K562 (cell line): ENCODE data around the gene BRME1. TPM values are rescaled to one million over a fixed set of nuclear protein-coding genes. Genes with fewer than 3 reads are reported as not detected.
A peak's percentile ranks its signal among the peaks of the same experiment; 100 is the strongest.

Experiments used
- ATAC-seq: fragments of 200-7000 bp; cut with Tn5 transposase; 3 replicates; pipeline ENCODE4 v1.9.1; 2020; ENCODE audit warnings: moderate library complexity
- Bru-seq: library from RNA; stranded (reverse); fragments of 400-500 nt; gene quantifications from one replicate; lab custom pipeline; 2021; lab: Mats Ljungman, UMichigan
- BruChase-seq, 2 experiments: library from RNA; stranded (reverse); fragments of 400-500 nt; gene quantifications; one replicate each; lab custom pipeline; 2021; lab: Mats Ljungman, UMichigan
- BruUV-seq: library from RNA; stranded (reverse); fragments of 400-500 nt; replicated peaks from 2 replicates; lab custom pipeline; 2021; lab: Mats Ljungman, UMichigan
- CTCF ChIA-PET: fragments of 300-600 bp; formaldehyde crosslinking; extraction: SDS; loops from one replicate; lab custom pipeline; 2021; ENCODE audit warnings: low intra/inter-chr PET ratio; lab: Yijun Ruan, JAX
- POLR2A ChIA-PET: fragments of 300-600, 350-650 bp; sonication (Branson Sonifier 250); formaldehyde crosslinking; extraction: SDS; loops from one replicate; lab custom pipeline; 2021; ENCODE audit warnings: antibody characterized with exemption, inconsistent platforms; lab: Yijun Ruan, JAX
- DNase-seq, 4 experiments: peaks; one replicate each; pipeline versions ENCODE4 v3.0.0 to v3.0.0-alpha.2; 2011 to 2018; ENCODE audit warnings: low spot score in 3 of 4, mixed read lengths in 3 of 4; ENCODE audit errors: extremely low read depth in 1 of 4
- FAIRE-seq: peaks from 2 replicates; lab custom pipeline; 2011; peaks lifted over from hg19 to GRCh38; lab: Jason Lieb, UNC
- H2AFZ ChIP-seq: 2 replicates; pipeline ENCODE4 v1.6.0; 2011; ENCODE audit warnings: low read depth, low read length, control low read depth, inconsistent platforms
- H3K27ac ChIP-seq: fragments of 200-600 bp; 3 replicates; pipeline ENCODE4 v1.8.0; 2011; ENCODE audit warnings: low read depth, mild to moderate bottlenecking, control low read depth, inconsistent platforms, low read length, moderate library complexity, mixed read lengths; ENCODE audit errors: extremely low read depth
- H3K27me3 ChIP-seq, 2 experiments: fragments of 300-600 bp in 1 of 2; 2 replicates in 1 of 2; 3 replicates in 1 of 2; pipeline versions ENCODE4 v1.6.0 to v1.8.0; 2011; ENCODE audit warnings: inconsistent platforms in 2 of 2, low read length in 2 of 2, mild to moderate bottlenecking in 1 of 2, mixed read lengths in 1 of 2, moderate library complexity in 1 of 2; ENCODE audit not compliant: control insufficient read depth in 2 of 2, insufficient read depth in 2 of 2
- H3K36me3 ChIP-seq: fragments of 300-600 bp; 3 replicates; pipeline ENCODE4 v1.8.0; 2011; ENCODE audit warnings: mild to moderate bottlenecking, low read length, inconsistent platforms; ENCODE audit not compliant: control insufficient read depth, insufficient read depth
- H3K4me1 ChIP-seq, 2 experiments: fragments of 200-600 bp in 1 of 2; replicated peaks in 1 of 2; 2 replicates in 1 of 2; 3 replicates in 1 of 2; pipeline versions ENCODE4 v1.5.1 to v1.8.0; 2011; ENCODE audit warnings: inconsistent platforms in 2 of 2, low read length in 2 of 2, mild to moderate bottlenecking in 1 of 2, mixed read lengths in 1 of 2, moderate library complexity in 1 of 2; ENCODE audit not compliant: control insufficient read depth in 2 of 2, insufficient read depth in 2 of 2
- H3K4me2 ChIP-seq: 2 replicates; pipeline ENCODE4 v1.6.1; 2011; ENCODE audit warnings: low read length, control low read depth, inconsistent platforms, mixed read lengths; ENCODE audit not compliant: insufficient read depth
- H3K4me3 ChIP-seq: fragments of 200-600 bp; sonication (generic), shearing (Covaris generic); 2 replicates; pipeline ENCODE4 v1.5.1; 2016; ENCODE audit warnings: control low read depth, inconsistent platforms
- H3K79me2 ChIP-seq: fragments of 200-600 bp; 3 replicates; pipeline ENCODE4 v1.8.0; 2011; ENCODE audit warnings: low read length, inconsistent platforms; ENCODE audit not compliant: control insufficient read depth, insufficient read depth
- H3K9ac ChIP-seq, 2 experiments: 2 replicates each; pipeline versions ENCODE4 v1.6.0 to v1.6.1; 2011; ENCODE audit warnings: low read depth in 2 of 2, low read length in 2 of 2, control low read depth in 1 of 2, inconsistent platforms in 1 of 2, mild to moderate bottlenecking in 1 of 2, mixed read lengths in 1 of 2; ENCODE audit not compliant: insufficient read depth in 1 of 2
- H3K9me1 ChIP-seq: one replicate; pipeline ENCODE4 v1.6.0; 2011; ENCODE audit warnings: inconsistent platforms, mild to moderate bottlenecking, low read length, moderate library complexity; ENCODE audit not compliant: control insufficient read depth, insufficient read depth
- H3K9me3 ChIP-seq: replicated peaks from 2 replicates; pipeline ENCODE4 v1.5.1; 2011; ENCODE audit warnings: low read depth, low read length, inconsistent platforms; ENCODE audit not compliant: control insufficient read depth, insufficient read depth
- H4K20me1 ChIP-seq: replicated peaks from 2 replicates; pipeline ENCODE4 v1.6.1; 2011; ENCODE audit warnings: low read length, inconsistent platforms, mixed read lengths; ENCODE audit not compliant: control insufficient read depth, insufficient read depth
- GABPA ChIP-seq: fragments of 200-800 bp; sonication (Bioruptor generic); conservative IDR thresholded peaks from 2 replicates; pipeline ENCODE4 v1.6.1; 2016; ENCODE audit warnings: low read depth, missing genetic modification characterization, missing compliant biosample characterization
- GABPB1 ChIP-seq: sonication (generic); formaldehyde crosslinking; IDR thresholded peaks from 2 replicates; pipeline ENCODE4 v1.8.0; 2022; ENCODE audit warnings: mild to moderate bottlenecking, missing genetic modification reagents
- HMGN3 ChIP-seq: IDR thresholded peaks from 2 replicates; pipeline ENCODE4 v1.6.1; 2011; ENCODE audit warnings: borderline replicate concordance, low read depth, mild to moderate bottlenecking, mixed read lengths, low read length; ENCODE audit not compliant: insufficient read length; ENCODE audit errors: extremely low read depth
- NELFE ChIP-seq: IDR thresholded peaks from 2 replicates; pipeline ENCODE4 v1.6.1; 2011; ENCODE audit warnings: mild to moderate bottlenecking; ENCODE audit not compliant: insufficient read depth, insufficient read length
- NFIX ChIP-seq: fragments of 250-450 bp; sonication (Bioruptor Pico); IDR thresholded peaks from 2 replicates; pipeline ENCODE4 v1.4.0; 2020; ENCODE audit warnings: low read depth, mild to moderate bottlenecking, moderate library complexity
- POLR3A ChIP-seq: IDR thresholded peaks from 2 replicates; pipeline ENCODE4 v1.6.1; 2011; ENCODE audit warnings: borderline replicate concordance, mild to moderate bottlenecking, moderate library complexity; ENCODE audit not compliant: insufficient read length, insufficient read depth; ENCODE audit errors: extremely low read depth
- SMAD2 ChIP-seq: fragments of 150-350 bp; IDR thresholded peaks from 2 replicates; pipeline ENCODE4 v1.6.1; 2014; ENCODE audit warnings: low read depth, mild to moderate bottlenecking, low read length
- ZNF12 ChIP-seq: sonication (generic); formaldehyde crosslinking; IDR thresholded peaks from 2 replicates; pipeline ENCODE4 v1.4.0; 2020; ENCODE audit warnings: mild to moderate bottlenecking, missing genetic modification reagents
- ZNF146 ChIP-seq: IDR thresholded peaks from one replicate; pipeline ENCODE4 v1.6.1; 2018; ENCODE audit warnings: missing compliant biosample characterization; ENCODE audit not compliant: unreplicated experiment
- ZNF436 ChIP-seq: fragments of 250-450, 450-650 bp; sonication (Bioruptor Pico); formaldehyde crosslinking; IDR thresholded peaks from 2 replicates; pipeline ENCODE4 v1.7.0; 2020; ENCODE audit warnings: mild to moderate bottlenecking
- ZNF583 ChIP-seq: fragments of 250-450 bp; sonication (Bioruptor Pico); IDR thresholded peaks from 2 replicates; pipeline ENCODE4 v1.4.0; 2020
- WGBS: fragments of 100-300 bp; shearing (Covaris generic); methylation state at CpG from one replicate; pipeline ENCODE4 v1.1.6; 2016; ENCODE audit warnings: low coverage, mixed read lengths; ENCODE audit not compliant: insufficient coverage; ENCODE audit errors: missing lambda C conversion rate; 5-methylcytosine and 5-hydroxymethylcytosine counted together
- in situ Hi-C: fragments of 300-500 bp; cut with MboI; formaldehyde crosslinking; loops from 4 replicates; pipeline ENCODE4 v1.15.0; 2018; ENCODE audit warnings: inconsistent platforms, mixed read lengths
- intact Hi-C: fragments of 100-400 bp; cut with micrococcal nuclease; formaldehyde crosslinking; loops from 2 replicates; pipeline ENCODE4 v1.14.2; 2022
- long read RNA-seq, 3 experiments: library from polyadenylated mRNA in 2 of 3; library from RNA in 1 of 3; unstranded in 2 of 3; stranded (forward) in 1 of 3; transcript quantifications; one replicate each; pipeline ENCODE4 v2.0.0, GENCODE V29; 2019 to 2022
- polyA minus RNA-seq, 3 experiments: library from RNA; depleted of rRNA, polyadenylated mRNA; stranded (reverse); fragments of >200 nt; gene quantifications; 2 replicates each; pipeline ENCODE4 v1.2.3, GENCODE V29; 2011
- polyA plus RNA-seq, 8 experiments: library from polyadenylated mRNA; depleted of rRNA in 4 of 8; stranded (reverse) in 5 of 8; unstranded in 3 of 8; fragments of >200 nt; fragmentation: Nextera tagmentation in 2 of 8; fragmentation: Illumina TruSeq in 1 of 8; extraction: Ambion mirVana in 2 of 8; extraction: Trizol in 1 of 8; gene quantifications; 2 replicates each; pipeline versions ENCODE4 v1.2.1 to v1.2.3, GENCODE V29; 2011 to 2014; ENCODE audit warnings: inconsistent platforms in 1 of 8, missing spikeins in 1 of 8
- total RNA-seq, 7 experiments: library from RNA; depleted of rRNA in 6 of 7; stranded (reverse); fragments of >200 nt in 6 of 7; fragmentation: Illumina TruSeq in 2 of 7; extraction: Trizol in 2 of 7; gene quantifications; 2 replicates each; pipeline versions ENCODE4 v1.2.1 to v1.2.3, GENCODE V29; 2011 to 2021; ENCODE audit warnings: low replicate concordance in 1 of 7
- TF ChIP-seq, protein P1 (sequence below): sonication (generic); formaldehyde crosslinking; IDR thresholded peaks from 2 replicates; pipeline ENCODE4 v1.9.0; 2022; ENCODE audit warnings: mild to moderate bottlenecking, missing genetic modification reagents
- TF ChIP-seq, protein P2 (sequence below): sonication (generic); formaldehyde crosslinking; IDR thresholded peaks from 2 replicates; pipeline ENCODE4 v1.8.0; 2022; ENCODE audit warnings: mild to moderate bottlenecking, missing genetic modification reagents

The BRME1 gene
- 4.2 and 15.2 TPM in 2 replicates for total RNA-seq (2011; cell fraction: chromatin; rRNA removed; ENCODE audit: low replicate concordance)
- 11.3 and 15.2 TPM in 2 replicates for total RNA-seq (2011; cell fraction: nucleolus; rRNA removed)
- 7.3 TPM in 2 replicates for total RNA-seq (2011; cell fraction: nucleoplasm; rRNA removed)
- total RNA-seq (2014; rRNA removed): 3.6 and 4.2 TPM in 2 replicates
- total RNA-seq (2014; rRNA removed; fragmentation: Illumina TruSeq; extraction: Trizol): 1.9 and 2.4 TPM in 2 replicates
- total RNA-seq (2015; rRNA removed; fragmentation: Illumina TruSeq; extraction: Trizol): 4.6 and 6.0 TPM in 2 replicates
- 5.9 and 6.1 TPM in 2 replicates for total RNA-seq (2021)
- polyA plus RNA-seq (2011; rRNA removed): 3.0 and 5.5 TPM in 2 replicates
- 5.1 and 5.3 TPM in 2 replicates for polyA plus RNA-seq (2011; cell fraction: cytosol; rRNA removed)
- polyA plus RNA-seq (2011; cell fraction: nucleus; rRNA removed): 13.5 and 15.3 TPM in 2 replicates
- 4.7 and 8.9 TPM in 2 replicates for polyA plus RNA-seq (2012)
- 4.6 and 4.8 TPM in 2 replicates for polyA plus RNA-seq (2014; fragmentation: Illumina TruSeq; extraction: Trizol)
- under 1 TPM; 0.75 to 0.88 TPM for polyA plus RNA-seq (2014; fragmentation: Nextera tagmentation; extraction: Ambion mirVana)
- 4.5 and 6.0 TPM in 2 replicates for polyA plus RNA-seq (2014; rRNA removed)
- polyA minus RNA-seq (2011; rRNA and poly(A)+ RNA removed): 1.4 and 1.6 TPM in 2 replicates
- 1.4 and 4.5 TPM in 2 replicates for polyA minus RNA-seq (2011; cell fraction: cytosol; rRNA and poly(A)+ RNA removed)
- polyA minus RNA-seq (2011; cell fraction: nucleus; rRNA and poly(A)+ RNA removed): 4.6 and 7.6 TPM in 2 replicates
- Bru-seq, nascent RNA: percentile 45 among the genes with signal in this experiment
- percentile 45 among the genes with signal in this experiment for BruChase-seq, experiment 1, labeled RNA remaining after a 2-hour chase
- percentile 46 among the genes with signal in this experiment for BruChase-seq, experiment 2, labeled RNA remaining after a 6-hour chase
- long read RNA-seq, experiment 1, partial matches to known transcripts: 6 of 29 reads
- long read RNA-seq, experiment 1, other reads (novel, unspliced or antisense): 21 of 29 reads
- long read RNA-seq, experiment 2, partial matches to known transcripts: 3 of 6 reads
- long read RNA-seq, experiment 2, other reads (novel, unspliced or antisense): 3 of 6 reads
- long read RNA-seq, experiment 3, partial matches to known transcripts: 1 of 4 reads
- long read RNA-seq, experiment 3, other reads (novel, unspliced or antisense): 3 of 4 reads

DNA sequence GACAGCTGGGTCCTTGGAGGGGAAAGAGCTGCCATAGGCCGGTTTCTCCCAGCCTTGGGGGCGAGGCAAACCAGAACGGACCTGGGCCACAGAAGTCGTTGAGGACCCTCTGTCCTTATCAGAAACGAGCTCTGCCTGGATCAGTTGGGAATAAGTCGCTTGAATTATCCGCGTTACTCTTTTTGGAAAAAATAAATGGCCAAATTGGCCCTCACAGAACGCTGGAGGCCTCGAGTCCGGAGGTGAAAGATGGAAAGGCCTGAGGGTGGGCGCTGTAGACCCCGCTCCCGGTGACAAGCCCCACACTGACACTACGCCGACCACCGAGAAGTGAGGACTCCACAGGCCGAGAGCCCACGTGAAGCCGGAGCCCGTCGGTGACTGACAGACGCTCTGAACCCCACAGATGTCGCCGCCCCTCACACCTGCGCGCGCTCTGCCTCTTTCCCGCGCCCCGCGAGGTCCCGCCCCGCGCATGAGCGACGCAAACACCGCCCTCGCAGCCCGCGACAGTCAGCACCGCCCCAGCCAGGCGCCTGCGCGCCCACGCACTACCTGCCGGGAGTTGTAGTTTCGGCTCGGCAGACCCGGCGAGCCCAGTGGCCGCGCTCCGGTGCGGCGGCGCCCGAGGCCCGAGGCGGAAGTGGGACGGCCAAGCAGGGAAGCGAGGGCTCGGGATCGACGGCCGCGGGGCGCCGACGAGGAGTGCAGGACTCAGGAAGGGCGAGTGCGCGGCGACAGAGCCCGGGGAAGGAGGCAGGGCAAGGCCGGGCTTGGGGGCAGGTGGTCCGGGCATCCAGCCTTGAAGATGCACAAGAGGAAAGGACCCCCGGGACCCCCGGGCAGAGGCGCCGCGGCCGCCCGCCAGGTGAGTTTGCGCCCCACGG is at the start of gene BRME1, which contains the start of gene CC2D1A:
Gene BRME1 (minus strand): TSS at position 484 of the 887 bp plus-strand sequence. CDS start 1,225 bp downstream, outside the sequence.
Gene CC2D1A (plus strand): TSS at position 568 of the 887 bp plus-strand sequence. CDS start 241 bp downstream, at position 809.
- DNase-seq: peak; percentile 98 to 99 (median 98)
- peak within 1 kb of the TSS; percentile 76 for H3K27ac ChIP-seq
- H3K27me3 ChIP-seq: no peaks in the 10 kb centered on the region
- peaks cover 10% of the 10 kb centered on the region; the same call in 2 of the 3 replicates for H3K36me3 ChIP-seq
- H3K9me3 ChIP-seq: no peaks in the 10 kb centered on the region
- in situ Hi-C loops (no loop called here), intact Hi-C loops (no loop called here)
- ChIA-PET POLR2A (interaction anchor here (0.6 to 1.5 kb wide), 4 partner anchors 15 to 231 kb away, joined by 3 to 5 read pairs (median 4); partner anchors contain the start of genes ASF1B and PALM3), CTCF (no interaction called here)
- peak within 1 kb of the TSS; percentile 75 for H3K4me2 ChIP-seq
- 9% methylated on average over 53 of the region's 86 CpGs for WGBS
- H3K4me3 ChIP-seq: peak within 1 kb of the TSS; percentile 67
- no peaks in the 10 kb centered on the region for H4K20me1 ChIP-seq
- BruUV-seq: TSS peak; percentile 86
- H3K4me1 ChIP-seq: peaks cover 10 to 24% of the 10 kb centered on the region in 2 experiments
- H3K9ac ChIP-seq: peak within 1 kb of the TSS; percentile 79 to 94
- peak; percentile 88 for FAIRE-seq
- peaks cover 22% of the 10 kb centered on the region for H3K79me2 ChIP-seq
- H3K9me1 ChIP-seq: no peaks in the 10 kb centered on the region
- peak within 1 kb of the TSS; percentile 98 for H2AFZ ChIP-seq
- ATAC-seq: peak; percentile 99
- TF ChIP-seq HMGN3 (peak; percentile 48), GABPB1 (peak; percentile 88), NFIX (CRISPR knock-in tag) (no peak), ZNF146 (peak; percentile 10), ZNF583 (0 out of 2 replicates have a peak, but pooled peaks have one; percentile 14), SMAD2 (no peak), ZNF436 (CRISPR knock-in tag) (no peak), GABPA (tag) (peak; percentile 71), NELFE (no peak), POLR3A (no peak), ZNF12 (CRISPR knock-in tag) (no peak)
- TF ChIP-seq, protein P1, sequence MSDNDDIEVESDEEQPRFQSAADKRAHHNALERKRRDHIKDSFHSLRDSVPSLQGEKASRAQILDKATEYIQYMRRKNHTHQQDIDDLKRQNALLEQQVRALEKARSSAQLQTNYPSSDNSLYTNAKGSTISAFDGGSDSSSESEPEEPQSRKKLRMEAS: peak; percentile 99
- TF ChIP-seq, protein P2, sequence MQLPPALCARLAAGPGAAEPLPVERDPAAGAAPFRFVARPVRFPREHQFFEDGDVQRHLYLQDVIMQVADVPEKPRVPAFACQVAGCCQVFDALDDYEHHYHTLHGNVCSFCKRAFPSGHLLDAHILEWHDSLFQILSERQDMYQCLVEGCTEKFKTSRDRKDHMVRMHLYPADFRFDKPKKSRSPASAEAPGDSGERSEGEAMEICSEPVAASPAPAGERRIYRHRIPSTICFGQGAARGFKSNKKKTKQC: peak; percentile 97
